DMS 273 treated with DMSO at 0.1 percent for 48 hours (cell line): Measurements from ENCODE around the gene ANKRD36B.
"Not testable (repeated sequence)": the region's sequence is repeated elsewhere in the genome, so short reads cannot be mapped to it uniquely, and the experiment has no call there.

Experiments
- DNase-seq: peaks from one replicate; lab custom pipeline; 2025; lab: John Stamatoyannopoulos, UW

The ANKRD36B gene

GRCh38 chr2:97589598-97590510, at the start of gene ANKRD36B:
Gene ANKRD36B (minus strand): TSS chr2:97589877. CDS start chr2:97589685, 192 bp downstream.
- DNase-seq, result not testable (repeated sequence)

DNA sequence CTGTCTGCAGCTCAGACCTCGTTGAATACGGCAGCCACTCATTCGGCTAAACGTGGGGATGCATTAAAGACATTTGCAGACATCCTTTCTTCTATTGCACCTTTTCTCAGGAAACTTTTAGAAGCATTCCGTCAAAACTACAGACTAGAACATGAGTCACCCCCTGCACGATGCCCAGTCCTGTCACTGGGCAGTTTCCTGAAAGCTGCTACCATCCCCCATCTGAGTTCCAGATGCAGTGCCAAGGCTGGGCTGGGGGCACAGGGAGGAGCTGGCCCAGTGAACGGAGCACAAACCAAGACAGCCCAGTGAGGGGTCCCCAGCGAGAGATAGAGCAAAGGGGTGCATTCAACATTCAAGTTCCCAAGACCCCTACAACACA, 36.4 kb upstream of the ANKRD36B start:
- not testable (repeated sequence) for DNase-seq

GRCh38 chr2:97625354-97626048, 35.8 kb upstream of the ANKRD36B start:
- DNase-seq, result not testable (repeated sequence)

GRCh38 chr2:97622976-97623375, 33.3 kb upstream of the ANKRD36B start:
- not testable (repeated sequence) for DNase-seq

DNA sequence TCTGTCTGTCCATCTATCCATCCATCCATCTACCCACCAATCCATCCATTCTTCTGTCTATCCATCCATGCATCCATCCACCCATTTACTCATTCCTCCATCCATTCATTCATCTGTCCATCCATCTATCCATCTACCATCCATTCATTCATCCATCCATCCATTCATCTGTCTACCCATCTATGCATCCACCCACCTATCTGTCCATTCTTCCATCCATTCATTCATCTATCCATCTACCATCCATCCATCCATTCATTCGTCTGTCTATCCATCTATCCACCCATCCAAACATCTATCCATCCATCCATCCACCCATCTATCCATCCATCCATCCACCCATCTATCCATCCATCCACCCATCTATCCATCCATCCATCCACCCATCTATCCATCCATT, 30.8 kb upstream of the ANKRD36B start:
- not testable (repeated sequence) for DNase-seq

DNA sequence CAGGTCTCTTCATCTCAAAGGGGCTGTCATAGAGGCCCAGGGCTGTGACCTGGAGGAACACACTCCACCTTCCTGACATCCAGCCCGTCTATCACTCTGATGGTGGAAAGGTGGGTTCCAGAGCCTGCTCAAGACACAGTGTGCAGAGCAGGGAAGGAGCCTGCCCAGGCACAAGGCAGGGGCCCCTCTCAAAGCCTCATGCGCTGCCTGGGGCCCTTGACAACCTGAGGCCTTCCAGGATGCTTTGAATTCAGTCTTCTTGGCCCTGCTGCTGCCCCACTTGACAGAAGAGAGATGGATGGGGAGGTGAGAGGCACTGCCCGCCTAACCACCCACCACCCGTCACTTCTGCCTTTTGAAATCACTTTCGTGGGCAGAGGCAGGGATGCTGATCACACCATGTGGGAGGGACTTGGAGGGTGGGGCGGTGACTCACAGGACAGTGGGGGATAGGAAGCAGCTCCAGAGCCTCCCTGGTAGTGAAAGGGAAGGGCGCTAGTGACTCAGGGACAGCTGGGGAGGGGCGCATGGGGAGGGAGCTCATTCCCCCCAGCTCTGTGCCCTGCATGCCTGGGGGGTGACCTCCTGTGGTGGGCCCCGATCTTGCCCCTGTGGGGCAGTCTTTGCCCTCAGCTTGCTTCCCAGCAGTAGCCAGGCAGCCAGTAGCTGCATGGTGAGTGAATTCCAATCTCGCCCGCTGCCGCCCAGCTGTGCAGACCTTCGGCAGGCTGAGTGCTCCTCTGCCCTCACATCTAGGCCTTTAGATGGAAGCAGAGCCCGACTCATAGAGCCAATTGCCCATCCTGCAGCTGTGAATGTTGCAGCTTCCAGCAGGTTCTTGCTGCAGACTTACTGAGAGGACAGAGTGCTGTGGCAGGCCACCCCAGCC, 29.5 kb upstream of the ANKRD36B start:
- DNase-seq, result not testable (repeated sequence)

GRCh38 chr2:97617911-97618310, 28.2 kb upstream of the ANKRD36B start:
- no peak for DNase-seq

DNA sequence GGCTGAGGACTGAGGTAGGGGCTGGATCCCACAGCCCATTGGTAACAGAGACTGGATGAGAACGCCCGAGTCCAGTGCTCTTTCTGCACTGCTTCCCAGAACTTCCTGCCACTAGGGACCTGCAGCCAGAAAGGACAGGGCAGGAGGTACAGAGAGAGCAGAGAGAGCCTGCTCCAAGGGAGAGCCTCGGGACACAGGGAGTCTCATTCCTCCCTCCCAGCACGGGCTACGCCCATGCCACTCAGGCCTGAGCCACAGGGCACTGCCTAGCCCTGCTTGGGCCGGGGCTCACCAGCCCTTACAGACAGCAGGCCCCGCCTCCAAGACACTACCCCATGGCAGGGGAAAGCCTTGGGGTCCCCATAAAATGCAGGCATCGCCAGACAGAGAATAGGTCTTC, 26.1 kb upstream of the ANKRD36B start:
- DNase-seq, result not testable (repeated sequence)

GRCh38 chr2:97611895-97612294, 22.2 kb upstream of the ANKRD36B start:
- DNase-seq, result not testable (repeated sequence)

DNA sequence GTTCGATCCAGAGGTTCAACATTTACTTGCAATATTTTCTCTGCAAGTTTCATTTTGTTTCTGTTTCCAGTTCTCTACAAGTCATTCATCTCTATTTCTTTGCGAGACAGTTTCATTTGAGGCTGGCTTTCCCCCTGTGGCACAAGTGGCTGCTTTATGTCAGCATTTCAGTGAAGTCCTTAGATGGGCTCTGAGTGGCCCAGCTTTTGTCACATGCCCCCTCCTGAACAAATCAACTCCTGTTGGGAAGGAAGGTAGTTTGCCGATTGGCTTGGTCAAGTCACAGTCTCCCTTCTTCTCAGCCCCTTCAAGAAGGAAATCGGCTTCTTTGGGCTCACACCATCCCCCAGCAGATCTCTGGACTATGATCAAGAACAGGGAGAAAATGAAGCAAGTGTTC, 19.1 kb upstream of the ANKRD36B start:
- not testable (repeated sequence) for DNase-seq

DNA sequence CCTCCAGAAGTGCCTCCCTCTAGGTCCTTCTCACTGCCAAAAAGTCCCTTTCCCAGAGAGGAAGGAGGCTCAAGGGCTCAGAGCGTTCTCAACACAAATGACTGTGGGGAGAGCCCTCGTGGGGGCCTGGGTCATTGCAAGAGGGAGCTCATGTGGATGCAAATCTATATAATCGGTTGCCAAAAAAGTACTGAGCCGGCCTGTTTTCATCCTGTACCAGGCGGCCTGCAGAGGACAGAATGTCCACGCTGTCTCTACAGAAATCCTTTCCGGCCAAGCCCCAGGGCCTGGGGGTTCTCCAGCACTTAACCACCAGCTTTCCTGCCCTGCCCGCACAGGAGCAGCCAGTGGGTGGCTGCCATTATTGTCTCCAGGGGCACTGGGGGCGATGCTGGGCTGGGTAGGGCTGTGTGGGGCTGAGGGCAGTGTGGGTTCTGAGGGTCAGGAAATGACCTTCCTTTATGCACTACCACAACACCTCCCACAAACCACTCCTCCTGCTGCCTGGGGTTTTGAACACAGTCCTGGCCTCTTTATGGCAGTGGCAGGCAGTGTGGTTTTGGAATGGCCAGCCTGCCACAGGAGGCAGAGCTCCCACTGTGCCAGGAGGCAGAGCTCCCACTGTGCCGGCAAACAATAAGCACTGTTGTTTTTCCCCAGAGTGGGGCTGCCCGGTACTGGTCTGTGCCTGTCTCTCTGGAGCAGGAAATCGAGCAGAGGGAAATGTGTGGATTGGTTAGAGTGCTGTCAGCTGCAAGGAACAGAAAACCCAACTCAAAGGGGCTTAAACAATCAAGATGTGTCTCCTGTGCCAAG, 16.1 kb upstream of the ANKRD36B start:
- DNase-seq, result not testable (repeated sequence)

GRCh38 chr2:97605109-97605508, 15.4 kb upstream of the ANKRD36B start:
- DNase-seq, result not testable (repeated sequence)

DNA sequence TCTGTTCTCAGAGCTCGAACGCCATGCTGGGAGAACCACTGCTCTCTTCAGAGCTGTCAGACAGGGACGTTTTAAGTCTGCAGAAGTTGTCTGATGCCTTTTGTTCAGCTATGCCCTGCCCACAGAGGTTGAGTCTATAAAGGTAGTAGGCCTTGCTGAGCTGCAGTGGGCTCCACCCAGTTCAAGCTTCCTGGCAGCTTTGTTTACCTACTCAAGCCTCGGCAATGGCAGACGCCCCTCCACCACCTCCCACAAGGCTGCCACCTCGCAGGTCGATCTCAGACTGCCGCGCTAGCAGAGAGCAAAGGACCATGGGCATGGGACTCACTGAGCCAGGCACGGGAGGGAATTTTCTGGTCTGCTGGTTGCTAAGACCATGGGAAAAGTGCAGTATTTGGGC, 11.9 kb upstream of the ANKRD36B start:
- DNase-seq, result not testable (repeated sequence)

DNA sequence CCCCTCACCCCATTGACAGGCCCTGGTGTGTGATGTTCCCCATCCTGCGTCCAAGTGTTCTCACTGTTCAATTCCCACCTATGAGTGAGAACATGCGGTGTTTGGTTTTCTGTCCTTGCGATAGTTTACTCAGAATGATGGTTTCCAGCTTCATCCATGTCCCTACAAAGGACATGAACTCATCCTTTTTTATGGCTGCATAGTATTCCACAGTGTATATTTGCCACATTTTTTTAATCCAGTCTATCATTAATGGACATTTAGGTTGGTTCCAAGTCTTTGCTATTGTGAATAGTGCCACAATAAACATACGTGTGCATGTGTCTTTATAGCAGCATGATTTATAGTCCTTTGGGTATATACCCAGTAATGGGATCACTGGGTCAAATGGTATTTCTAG, 6.5 kb upstream of the ANKRD36B start:
- DNase-seq, result not testable (repeated sequence)

DNA sequence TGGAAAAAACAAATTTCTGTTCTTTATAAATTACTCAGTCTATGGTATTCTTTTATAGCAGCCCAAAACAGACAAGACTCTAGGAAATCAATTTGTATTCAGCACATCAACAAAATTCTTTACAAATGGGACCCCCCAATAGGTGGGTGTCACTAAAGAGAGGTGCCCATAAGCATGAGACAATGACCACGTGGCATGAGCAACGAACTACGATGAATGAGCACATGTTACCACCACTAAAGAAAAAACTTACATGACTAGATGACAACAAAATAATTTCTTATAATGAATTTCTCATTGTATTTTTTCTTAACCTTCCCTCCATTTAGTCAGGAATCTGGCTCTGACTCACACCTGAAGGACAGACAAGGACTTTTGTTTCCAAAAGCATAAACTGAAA, 3.8 kb upstream of the ANKRD36B start:
- DNase-seq, result not testable (repeated sequence)

DNA sequence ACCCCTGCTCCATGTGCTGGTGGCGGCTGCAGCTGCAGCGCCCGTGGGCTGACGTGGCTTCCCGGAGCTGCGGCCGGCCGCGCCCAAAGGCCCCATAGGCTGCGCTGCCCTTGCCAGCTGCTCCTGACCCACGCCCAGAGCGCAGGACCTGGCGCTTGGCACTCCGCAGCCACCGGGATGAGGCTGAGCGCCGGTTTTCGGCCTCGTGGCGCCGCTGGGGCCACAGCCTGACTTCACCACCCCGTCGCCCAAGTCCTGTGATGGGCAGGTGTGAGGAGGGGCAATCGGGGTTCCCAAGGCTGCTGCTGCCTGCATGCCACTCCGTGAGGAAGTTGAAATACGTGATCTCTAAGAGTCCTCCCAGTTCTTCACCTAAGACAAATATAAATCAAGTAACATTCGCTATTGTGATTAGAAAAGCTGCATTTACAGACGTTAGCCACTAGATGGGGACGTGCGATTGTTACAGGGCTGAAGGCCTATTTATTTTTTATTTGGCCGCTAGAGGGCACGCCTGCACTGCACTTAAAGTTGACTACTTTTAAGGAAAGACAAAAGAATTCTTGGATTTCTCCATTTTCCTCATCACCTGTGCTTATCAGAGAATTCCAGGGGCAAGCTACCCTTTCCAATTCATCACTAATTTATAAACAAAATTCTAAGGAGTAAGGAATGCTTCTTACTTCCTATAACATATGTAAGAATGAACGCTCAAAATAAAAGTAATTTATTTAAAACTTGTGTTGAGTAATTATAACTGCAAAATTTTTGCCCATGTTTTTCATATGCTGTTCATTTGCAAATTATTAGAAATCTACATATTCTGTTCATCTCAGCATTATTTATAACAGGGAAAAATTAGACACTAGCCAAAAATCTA, 1.1 kb upstream of the ANKRD36B start:
- DNase-seq, result not testable (repeated sequence)

- not testable (repeated sequence) for DNase-seq
These were observed 450 bp downstream of the ANKRD36B start for GRCh38 chr2:97589257-97589597.

DNA sequence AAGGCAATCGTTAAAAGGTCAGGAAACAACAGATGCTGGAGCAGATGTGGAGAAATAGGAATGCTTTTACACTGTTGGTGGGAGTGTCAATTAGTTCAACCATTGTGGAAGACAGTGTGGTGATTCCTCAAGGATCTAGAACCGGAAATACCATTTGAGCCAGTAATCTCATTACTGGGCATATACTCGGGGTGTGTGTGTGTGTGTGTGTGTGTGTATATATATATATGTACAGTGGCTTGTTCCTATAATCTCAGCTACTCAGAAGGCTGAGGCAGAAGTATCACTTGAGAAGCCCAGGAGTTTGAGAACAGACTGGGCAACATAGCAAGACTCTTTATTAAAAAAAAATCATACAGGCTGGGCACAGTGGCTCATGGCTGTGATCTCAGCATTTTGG, 24.0 kb downstream of the ANKRD36B start:
- not testable (repeated sequence) for DNase-seq

DNA sequence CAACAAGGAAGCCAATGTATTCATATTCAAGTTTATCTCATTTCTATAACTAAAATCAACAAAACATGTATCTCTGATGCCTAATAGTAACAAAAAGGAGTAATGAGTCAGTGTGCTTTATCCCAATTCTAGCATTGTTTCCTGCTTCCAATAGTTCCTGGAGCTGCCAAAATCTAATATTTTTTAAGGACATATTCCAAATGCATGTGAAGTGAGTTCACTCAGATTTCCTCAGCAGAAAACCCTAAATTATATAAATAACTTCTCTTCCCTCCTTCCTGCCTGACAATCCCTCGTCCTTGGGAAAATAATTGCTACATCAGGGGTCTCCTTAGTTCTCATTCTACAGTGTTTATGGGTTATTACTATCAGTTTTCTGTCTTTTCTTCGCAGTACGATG, 37.3 kb downstream of the ANKRD36B start:
- not testable (repeated sequence) for DNase-seq

DNA sequence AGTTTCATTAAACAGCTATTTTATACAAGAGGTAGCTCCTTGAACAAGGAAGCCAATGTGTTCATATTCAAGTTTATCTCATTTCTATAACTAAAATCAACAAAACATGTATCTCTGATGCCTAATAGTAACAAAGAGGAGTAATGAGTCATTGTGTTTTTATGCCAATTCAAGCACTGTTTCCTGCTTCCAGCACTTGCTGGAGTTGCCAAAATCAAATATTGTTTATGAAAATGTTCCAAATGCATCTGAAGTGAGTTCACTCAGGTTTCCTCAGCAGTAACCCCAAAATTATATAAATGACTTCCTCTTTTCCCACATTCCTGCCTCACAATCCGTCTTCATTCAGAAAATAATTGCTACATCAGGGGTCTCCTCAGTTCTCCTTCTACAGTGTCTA, 39.2 kb downstream of the ANKRD36B start:
- DNase-seq, result not testable (repeated sequence)
